ENCODE data around the gene ING1.

Gene ING1

DNA sequence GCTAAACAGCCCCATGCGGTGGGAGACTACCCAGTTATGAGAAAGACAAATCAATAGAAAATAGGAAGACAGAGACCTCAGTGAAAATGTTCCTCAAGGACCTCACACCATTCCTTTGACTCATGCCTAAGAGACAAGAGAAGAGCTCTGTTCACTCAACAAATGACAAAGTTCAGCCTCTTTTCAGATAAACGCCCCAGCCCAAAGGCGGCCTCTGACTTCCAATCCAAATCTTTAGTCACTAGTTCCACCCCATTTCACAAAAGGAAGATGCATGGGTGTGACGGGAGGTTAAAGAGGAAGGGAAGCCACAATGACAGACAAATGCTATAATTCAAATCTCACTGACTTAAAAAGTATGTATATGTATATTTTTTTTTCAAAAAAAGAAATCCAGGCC, 15.7 kb upstream of the ING1 start:
- Histone ChIP-seq H4K20me1 (ENCODE audit: insufficient read depth, low read length) (peaks cover 9% of the 10 kb centered on the region; the same call in 1 of the 2 replicates), H3K79me2 (ENCODE audit: low read length) (peaks cover 17% of the 10 kb centered on the region), H3K9ac (ENCODE audit: low read length) (no peak overlapping the region), H3K4me3 (ENCODE audit: low read length) (no peak overlapping the region), H3K9me3 (ENCODE audit: insufficient read depth, low read length) (no peaks in the 10 kb centered on the region), H3K4me2 (ENCODE audit: low read length) (no peak overlapping the region), H3K36me3 (replicated peaks; ENCODE audit: low read depth, low read length) (peaks cover 53% of the 10 kb centered on the region), H3K27ac (ENCODE audit: low read length) (no peak overlapping the region), H3K27me3 (ENCODE audit: low read depth, low read length) (no peaks in the 10 kb centered on the region), H3K4me1 (ENCODE audit: low read length) (peaks cover 6% of the 10 kb centered on the region; the same call in 1 of the 2 replicates), H2AFZ (ENCODE audit: low read depth, low read length) (no peak overlapping the region)
- TF ChIP-seq, protein P1, sequence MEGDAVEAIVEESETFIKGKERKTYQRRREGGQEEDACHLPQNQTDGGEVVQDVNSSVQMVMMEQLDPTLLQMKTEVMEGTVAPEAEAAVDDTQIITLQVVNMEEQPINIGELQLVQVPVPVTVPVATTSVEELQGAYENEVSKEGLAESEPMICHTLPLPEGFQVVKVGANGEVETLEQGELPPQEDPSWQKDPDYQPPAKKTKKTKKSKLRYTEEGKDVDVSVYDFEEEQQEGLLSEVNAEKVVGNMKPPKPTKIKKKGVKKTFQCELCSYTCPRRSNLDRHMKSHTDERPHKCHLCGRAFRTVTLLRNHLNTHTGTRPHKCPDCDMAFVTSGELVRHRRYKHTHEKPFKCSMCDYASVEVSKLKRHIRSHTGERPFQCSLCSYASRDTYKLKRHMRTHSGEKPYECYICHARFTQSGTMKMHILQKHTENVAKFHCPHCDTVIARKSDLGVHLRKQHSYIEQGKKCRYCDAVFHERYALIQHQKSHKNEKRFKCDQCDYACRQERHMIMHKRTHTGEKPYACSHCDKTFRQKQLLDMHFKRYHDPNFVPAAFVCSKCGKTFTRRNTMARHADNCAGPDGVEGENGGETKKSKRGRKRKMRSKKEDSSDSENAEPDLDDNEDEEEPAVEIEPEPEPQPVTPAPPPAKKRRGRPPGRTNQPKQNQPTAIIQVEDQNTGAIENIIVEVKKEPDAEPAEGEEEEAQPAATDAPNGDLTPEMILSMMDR (IDR thresholded peaks at IDR 0.05; ENCODE audit: low read depth, low read length), result no peak
- TF ChIP-seq EZH2phosphoT487 (IDR thresholded peaks at IDR 0.05; ENCODE audit: low read depth), result no peak

DNA sequence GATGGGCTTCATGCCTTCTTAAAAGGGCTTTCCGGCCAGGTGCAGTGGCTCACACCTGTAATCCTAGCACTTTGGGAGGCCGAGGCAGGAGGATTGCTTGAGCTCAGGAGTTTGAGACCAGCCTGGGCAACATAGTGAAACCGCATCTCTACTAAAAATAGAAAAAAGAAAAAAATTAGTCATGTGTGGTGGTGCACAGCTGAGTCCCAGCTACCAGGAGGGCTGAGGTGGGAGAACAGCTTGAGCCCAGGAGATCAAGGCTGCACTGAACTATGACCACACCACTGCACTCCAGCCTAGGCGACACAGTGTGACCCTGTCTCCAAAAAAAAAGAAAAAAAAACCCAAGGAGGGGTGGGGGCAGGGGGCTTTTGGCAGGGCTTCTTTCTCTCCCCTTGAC, 14.8 kb upstream of the ING1 start:
- H3K9ac ChIP-seq (ENCODE audit: low read length), result no peak overlapping the region
- H3K4me3 ChIP-seq (ENCODE audit: low read length), result no peak overlapping the region
- H2AFZ ChIP-seq (ENCODE audit: low read depth, low read length), result no peak overlapping the region
- peaks cover 59% of the 10 kb centered on the region for H3K36me3 ChIP-seq (replicated peaks; ENCODE audit: low read depth, low read length)
- H3K27ac ChIP-seq (ENCODE audit: low read length), result no peak overlapping the region
- peaks cover 12% of the 10 kb centered on the region; the same call in 1 of the 2 replicates for H4K20me1 ChIP-seq (ENCODE audit: insufficient read depth, low read length)
- no peaks in the 10 kb centered on the region for H3K27me3 ChIP-seq (ENCODE audit: low read depth, low read length)
- H3K4me1 ChIP-seq (ENCODE audit: low read length), result peaks cover 6% of the 10 kb centered on the region; the same call in 1 of the 2 replicates
- H3K4me2 ChIP-seq (ENCODE audit: low read length), result no peak overlapping the region
- H3K79me2 ChIP-seq (ENCODE audit: low read length), result peaks cover 25% of the 10 kb centered on the region
- no peaks in the 10 kb centered on the region for H3K9me3 ChIP-seq (ENCODE audit: insufficient read depth, low read length)
- no peak for TF ChIP-seq EZH2phosphoT487 (IDR thresholded peaks at IDR 0.05; ENCODE audit: low read depth)
- TF ChIP-seq, protein P1 (IDR thresholded peaks at IDR 0.05; ENCODE audit: low read depth, low read length), result no peak

DNA sequence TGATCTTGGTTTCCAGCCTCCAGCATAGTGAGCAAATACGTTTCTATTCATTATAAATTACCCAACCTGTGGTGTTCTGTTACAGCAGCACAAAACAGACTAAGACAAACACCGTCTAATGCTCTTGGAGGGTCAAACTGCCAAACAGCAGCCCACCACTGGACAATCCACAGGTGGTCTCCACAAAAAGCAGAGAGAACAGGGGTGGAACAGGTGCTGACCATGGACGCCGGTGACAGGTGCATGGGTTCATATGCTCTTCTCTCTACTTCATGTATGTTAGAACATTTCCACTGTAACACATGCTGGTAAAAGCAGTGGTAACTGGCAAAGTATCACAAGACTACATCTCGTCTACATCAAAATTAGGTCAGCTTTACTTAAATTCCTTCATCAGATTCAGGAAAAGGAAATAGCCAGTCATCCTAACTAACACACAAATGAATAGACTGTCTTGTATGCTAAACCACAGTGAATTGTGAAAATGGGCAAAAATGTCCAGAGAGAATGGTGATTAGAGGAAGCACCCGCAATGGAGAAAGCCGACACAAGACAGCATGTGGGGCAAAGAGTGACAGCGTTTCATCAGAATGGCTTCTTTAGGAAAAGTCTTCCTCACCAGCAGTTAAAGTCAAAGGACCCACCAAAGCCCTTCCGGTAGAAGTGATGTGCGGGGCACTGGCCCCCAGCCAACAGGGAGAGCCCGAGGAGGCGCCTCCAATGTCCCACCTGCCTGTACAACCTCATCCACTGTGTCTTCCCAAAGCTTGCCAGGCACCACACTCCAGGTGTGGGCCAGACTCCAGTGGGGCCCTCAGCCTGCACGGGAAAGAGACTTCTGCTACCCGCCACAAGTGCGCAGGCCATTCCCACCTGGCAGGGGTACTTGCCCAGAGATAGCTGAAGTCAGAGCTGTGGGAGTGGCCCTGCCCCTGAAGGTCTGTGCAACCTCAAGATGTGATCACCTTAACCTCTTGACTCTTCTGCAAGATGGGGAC, 14.1 kb upstream of the ING1 start:
- Histone ChIP-seq H3K27me3 (ENCODE audit: low read depth, low read length) (no peaks in the 10 kb centered on the region), H3K4me1 (ENCODE audit: low read length) (peaks cover 6% of the 10 kb centered on the region; the same call in 1 of the 2 replicates), H2AFZ (ENCODE audit: low read depth, low read length) (no peak overlapping the region), H3K9ac (ENCODE audit: low read length) (no peak overlapping the region), H3K79me2 (ENCODE audit: low read length) (peaks cover 33% of the 10 kb centered on the region), H3K36me3 (replicated peaks; ENCODE audit: low read depth, low read length) (peaks cover 64% of the 10 kb centered on the region), H3K27ac (ENCODE audit: low read length) (no peak overlapping the region), H3K9me3 (ENCODE audit: insufficient read depth, low read length) (no peaks in the 10 kb centered on the region), H3K4me3 (ENCODE audit: low read length) (no peak overlapping the region), H3K4me2 (ENCODE audit: low read length) (no peak overlapping the region), H4K20me1 (ENCODE audit: insufficient read depth, low read length) (peaks cover 12% of the 10 kb centered on the region; the same call in 1 of the 2 replicates)
- no peak for TF ChIP-seq EZH2phosphoT487 (IDR thresholded peaks at IDR 0.05; ENCODE audit: low read depth)
- TF ChIP-seq, protein P1 (IDR thresholded peaks at IDR 0.05; ENCODE audit: low read depth, low read length), result no peak

DNA sequence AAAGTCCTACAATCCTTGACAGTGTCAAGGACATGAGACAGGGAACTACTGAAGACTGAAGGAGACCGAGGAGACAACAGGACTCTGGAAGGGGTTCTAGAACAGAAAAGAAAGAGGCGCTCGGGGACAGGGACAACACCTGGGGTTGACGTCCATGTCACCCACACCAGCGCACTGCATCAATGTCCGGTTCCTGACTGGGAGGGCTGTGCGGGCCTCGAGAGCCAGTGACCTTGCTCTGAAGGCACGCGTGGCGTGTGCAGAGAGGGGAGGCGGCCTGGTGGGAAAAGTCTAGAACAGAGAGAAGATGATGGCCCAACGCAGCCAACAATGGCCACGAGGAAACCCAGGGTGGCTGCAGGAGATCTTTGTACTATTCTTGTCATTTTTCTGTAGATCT, 13.3 kb upstream of the ING1 start:
- peaks cover 40% of the 10 kb centered on the region for H3K79me2 ChIP-seq (ENCODE audit: low read length)
- TF ChIP-seq, protein P1 (IDR thresholded peaks at IDR 0.05; ENCODE audit: low read depth, low read length), result no peak
- no peak for TF ChIP-seq EZH2phosphoT487 (IDR thresholded peaks at IDR 0.05; ENCODE audit: low read depth)
- H3K4me1 ChIP-seq (ENCODE audit: low read length), result peaks cover 13% of the 10 kb centered on the region

More for the DNA sequence above, 13.3 kb upstream of the ING1 start:
- H3K9me3 ChIP-seq (ENCODE audit: insufficient read depth, low read length), result no peaks in the 10 kb centered on the region
- H3K36me3 ChIP-seq (replicated peaks; ENCODE audit: low read depth, low read length), result peaks cover 64% of the 10 kb centered on the region
- no peak overlapping the region for H3K4me3 ChIP-seq (ENCODE audit: low read length)
- H3K27ac ChIP-seq (ENCODE audit: low read length), result no peak overlapping the region
- H4K20me1 ChIP-seq (ENCODE audit: insufficient read depth, low read length), result peaks cover 12% of the 10 kb centered on the region; the same call in 1 of the 2 replicates
- H3K27me3 ChIP-seq (ENCODE audit: low read depth, low read length), result no peaks in the 10 kb centered on the region
- no peak overlapping the region for H3K9ac ChIP-seq (ENCODE audit: low read length)
- H2AFZ ChIP-seq (ENCODE audit: low read depth, low read length), result no peak overlapping the region
- no peak overlapping the region for H3K4me2 ChIP-seq (ENCODE audit: low read length)

All from OCI-LY3 (cell line).